ENCODE results near the gene RBBP4. TPM values are rescaled to one million over a fixed set of nuclear protein-coding genes. Genes with fewer than 3 reads are reported as not detected.

The RBBP4 gene
- total and polyA plus RNA-seq, 2 of the 13 experiments (the other 11 are each of a cell fraction or from before 2014, with no cell fraction given), result 64.4 to 166 TPM

GRCh38 chr1:32650248-32650751 is 708 bp upstream of the RBBP4 start, which contains the start of gene ZBTB8OS (continued):
- no peak for TF ChIP-seq FLYWCH1 (CRISPR knock-in tag; IDR thresholded peaks at IDR 0.05)
- no peak for TF ChIP-seq TBP (CRISPR knock-in tag; IDR thresholded peaks at IDR 0.05)
- no peak for TF ChIP-seq ZNF34 (CRISPR knock-in tag; IDR thresholded peaks at IDR 0.05; ENCODE audit: borderline replicate concordance)
- no peak for TF ChIP-seq ZNF142 (CRISPR knock-in tag; IDR thresholded peaks at IDR 0.05)
- no peak for TF ChIP-seq ZNF180 (CRISPR knock-in tag; IDR thresholded peaks at IDR 0.05; ENCODE audit: borderline replicate concordance, low read depth)
- no peak for TF ChIP-seq SRY (CRISPR knock-in tag; IDR thresholded peaks at IDR 0.05)
- no peak for TF ChIP-seq TCF12 (IDR thresholded peaks at IDR 0.05)
- TF ChIP-seq TCF12 (CRISPR knock-in tag; IDR thresholded peaks at IDR 0.05), result no peak
- 0 out of 2 replicates have a peak, but pooled peaks have one; percentile 8 for TF ChIP-seq ZNF788 (CRISPR knock-in tag; IDR thresholded peaks at IDR 0.05; ENCODE audit: borderline replicate concordance)
- TF ChIP-seq CERS6 (CRISPR knock-in tag; IDR thresholded peaks at IDR 0.05), result no peak
- TF ChIP-seq ZNF256 (CRISPR knock-in tag; conservative IDR thresholded peaks at IDR 0.05), result no peak
- TF ChIP-seq ZNF431 (CRISPR knock-in tag; IDR thresholded peaks at IDR 0.05; ENCODE audit: borderline replicate concordance, low read depth), result 0 out of 2 replicates have a peak, but pooled peaks have one; percentile 50
- TF ChIP-seq ZNF740 (CRISPR knock-in tag; IDR thresholded peaks at IDR 0.05), result no peak
- TF ChIP-seq KLF12 (CRISPR knock-in tag; IDR thresholded peaks at IDR 0.05; ENCODE audit: borderline replicate concordance), result peak; percentile 7; the same call in 1 of the 2 replicates
- 0 out of 2 replicates have a peak, but pooled peaks have one; percentile 5 for TF ChIP-seq ZNF136 (CRISPR knock-in tag; IDR thresholded peaks at IDR 0.05; ENCODE audit: low read depth)
- TF ChIP-seq U2AF1 (optimal IDR thresholded peaks at IDR 0.05; ENCODE audit: low read depth, low read length), result no peak
- no peak for TF ChIP-seq ZNF841 (CRISPR knock-in tag; IDR thresholded peaks at IDR 0.05; ENCODE audit: borderline replicate concordance)
- no peak; the same call in 1 of the 2 replicates for TF ChIP-seq ZKSCAN8 (CRISPR knock-in tag; IDR thresholded peaks at IDR 0.05; ENCODE audit: borderline replicate concordance)
- no peak for TF ChIP-seq MLXIP (CRISPR knock-in tag; IDR thresholded peaks at IDR 0.05; ENCODE audit: borderline replicate concordance)
- no peak for TF ChIP-seq SRSF9 (IDR thresholded peaks at IDR 0.05; ENCODE audit: borderline replicate concordance, insufficient read depth, low read depth, low read length, poor library complexity, severe bottlenecking)
- TF ChIP-seq STAG1 (CRISPR knock-in tag; IDR thresholded peaks at IDR 0.05), result no peak
